Peyer's patch (tissue), 4 donors: Measurements from ENCODE around the gene TSPAN9. TPM values are rescaled to one million over a fixed set of nuclear protein-coding genes. Genes with fewer than 3 reads are reported as not detected.

Source experiments
- DNase-seq, 3 donors: peaks; one replicate each; pipeline ENCODE4 v3.0.0-alpha.2; 2017 to 2019
- H3K27ac ChIP-seq, 4 donors: fragments of 200-600 bp; sonication (generic); one replicate each; pipeline ENCODE4 v1.5.1; 2016 to 2019
- H3K27me3 ChIP-seq, 2 donors: fragments of 200-600 bp; sonication (generic); one replicate each; pipeline ENCODE4 v1.5.1; 2019
- H3K36me3 ChIP-seq, 3 donors: fragments of 200-600 bp; sonication (generic); one replicate each; pipeline ENCODE4 v1.5.1; 2016 to 2019
- H3K4me1 ChIP-seq, 4 donors: fragments of 200-600 bp; sonication (generic); one replicate each; pipeline ENCODE4 v1.5.1; 2016 to 2019
- H3K4me3 ChIP-seq, 4 donors: fragments of 200-600 bp; sonication (generic); 1 replicate in 3 of 4; 2 replicates in 1 of 4; pipeline ENCODE4 v1.5.1; 2016 to 2019; ENCODE audit warnings: mild to moderate bottlenecking in 1 of 4
- H3K9me3 ChIP-seq, 4 donors: fragments of 200-600 bp; sonication (generic); one replicate each; pipeline ENCODE4 v1.5.1; 2016 to 2019; ENCODE audit warnings: mild to moderate bottlenecking in 1 of 4
- POLR2A ChIP-seq, 2 donors: fragments of 450-650 bp; IDR thresholded peaks; one replicate each; pipeline ENCODE4 v1.5.1; 2017; ENCODE audit warnings: antibody characterized with exemption in 2 of 2, mild to moderate bottlenecking in 2 of 2, moderate library complexity in 2 of 2
- total RNA-seq, 4 donors: library from RNA; depleted of rRNA; stranded (reverse); fragments of >200 nt; gene quantifications; one replicate each; pipeline ENCODE4 v1.1.0, GENCODE V29; 2016
- TF ChIP-seq, protein P1 (sequence below), 6 experiments: fragments of 450-650 bp in 4 of 6; fragments of 200-600 bp in 2 of 6; sonication (generic) in 1 of 6; IDR thresholded peaks; one replicate each; pipeline ENCODE4 v1.5.1; 2017 to 2019; ENCODE audit warnings: antibody characterized with exemption in 6 of 6, mild to moderate bottlenecking in 3 of 6, moderate library complexity in 1 of 6

TSPAN9 gene
- total RNA-seq, 4 donors from 2014 or later = 7.5 to 23.9 (median 11.8) TPM

DNA sequence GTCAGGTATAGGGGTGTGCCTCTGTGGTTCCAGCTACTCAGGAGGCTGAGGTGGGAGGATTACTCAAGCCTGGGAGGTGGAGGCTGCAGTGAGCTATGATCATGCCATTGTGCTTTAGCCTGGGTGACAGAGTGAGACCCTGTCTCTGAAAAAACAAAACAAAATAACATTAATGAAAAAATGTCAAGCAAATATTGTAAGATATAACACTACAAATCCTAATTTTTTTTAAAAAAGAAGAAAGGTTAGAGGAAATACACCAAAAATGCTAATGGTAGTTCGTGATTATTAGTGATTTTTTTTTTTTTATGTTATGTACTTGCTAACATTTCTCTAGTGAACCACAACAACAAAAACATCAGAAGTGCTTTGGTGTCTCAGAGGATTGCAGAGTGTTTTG lies 47.7 kb downstream of the TSPAN9 start:
- DNase-seq = no peak
- Histone ChIP-seq H3K36me3 (no peaks in the 10 kb centered on the region), H3K27me3 (no peaks in the 10 kb centered on the region), H3K27ac (no peak overlapping the region), H3K4me1 (peaks cover 0 to 4% (median 0%) of the 10 kb centered on the region in 4 donors), H3K4me3 (no peak overlapping the region), H3K9me3 (no peaks in the 10 kb centered on the region)
- TF ChIP-seq, protein P1, sequence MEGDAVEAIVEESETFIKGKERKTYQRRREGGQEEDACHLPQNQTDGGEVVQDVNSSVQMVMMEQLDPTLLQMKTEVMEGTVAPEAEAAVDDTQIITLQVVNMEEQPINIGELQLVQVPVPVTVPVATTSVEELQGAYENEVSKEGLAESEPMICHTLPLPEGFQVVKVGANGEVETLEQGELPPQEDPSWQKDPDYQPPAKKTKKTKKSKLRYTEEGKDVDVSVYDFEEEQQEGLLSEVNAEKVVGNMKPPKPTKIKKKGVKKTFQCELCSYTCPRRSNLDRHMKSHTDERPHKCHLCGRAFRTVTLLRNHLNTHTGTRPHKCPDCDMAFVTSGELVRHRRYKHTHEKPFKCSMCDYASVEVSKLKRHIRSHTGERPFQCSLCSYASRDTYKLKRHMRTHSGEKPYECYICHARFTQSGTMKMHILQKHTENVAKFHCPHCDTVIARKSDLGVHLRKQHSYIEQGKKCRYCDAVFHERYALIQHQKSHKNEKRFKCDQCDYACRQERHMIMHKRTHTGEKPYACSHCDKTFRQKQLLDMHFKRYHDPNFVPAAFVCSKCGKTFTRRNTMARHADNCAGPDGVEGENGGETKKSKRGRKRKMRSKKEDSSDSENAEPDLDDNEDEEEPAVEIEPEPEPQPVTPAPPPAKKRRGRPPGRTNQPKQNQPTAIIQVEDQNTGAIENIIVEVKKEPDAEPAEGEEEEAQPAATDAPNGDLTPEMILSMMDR (IDR thresholded peaks at IDR 0.05) = no peak
- TF ChIP-seq POLR2A (IDR thresholded peaks at IDR 0.05) = no peak

GRCh38 chr12:3125674-3126073 lies 48.5 kb downstream of the TSPAN9 start:
- Histone ChIP-seq H3K27me3 (no peaks in the 10 kb centered on the region), H3K4me1 (no peaks in the 10 kb centered on the region), H3K4me3 (no peak overlapping the region), H3K36me3 (no peaks in the 10 kb centered on the region), H3K9me3 (no peaks in the 10 kb centered on the region), H3K27ac (no peak overlapping the region)
- DNase-seq = no peak
- TF ChIP-seq POLR2A (IDR thresholded peaks at IDR 0.05) = no peak
- TF ChIP-seq, protein P1 (IDR thresholded peaks at IDR 0.05) = no peak

DNA sequence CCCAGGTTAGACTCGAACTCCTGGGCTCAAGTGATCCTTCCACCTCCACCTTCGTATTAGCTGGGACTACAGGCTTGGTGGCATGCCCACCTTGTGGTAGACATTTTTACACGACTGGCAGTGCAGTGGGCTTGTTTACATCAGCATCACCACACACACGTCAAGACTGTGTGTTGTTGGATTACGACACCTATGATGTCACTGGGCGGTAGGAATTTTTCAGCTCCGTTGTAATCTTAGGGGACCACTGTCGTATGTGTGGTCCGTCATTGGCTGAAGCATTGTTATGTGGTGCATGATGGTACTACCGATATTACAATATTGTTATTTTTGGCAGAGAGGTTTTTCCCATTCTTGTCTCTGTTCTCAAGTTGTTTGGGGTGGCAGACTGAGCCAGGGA lies 50.7 kb downstream of the TSPAN9 start:
- H3K36me3 ChIP-seq = no peaks in the 10 kb centered on the region
- peaks cover 0 to 3% (median 0%) of the 10 kb centered on the region in 4 donors for H3K4me1 ChIP-seq
- H3K27ac ChIP-seq = no peak overlapping the region
- H3K9me3 ChIP-seq = no peaks in the 10 kb centered on the region
- TF ChIP-seq POLR2A (IDR thresholded peaks at IDR 0.05) = no peak
- TF ChIP-seq, protein P1 (IDR thresholded peaks at IDR 0.05) = no peak
- no peak for DNase-seq
- no peak overlapping the region for H3K4me3 ChIP-seq
- H3K27me3 ChIP-seq = no peaks in the 10 kb centered on the region

- no peak for DNase-seq
- H3K4me1 ChIP-seq = peaks cover 0 to 12% (median 0%) of the 10 kb centered on the region in 4 donors
- no peaks in the 10 kb centered on the region for H3K27me3 ChIP-seq
- no peaks in the 10 kb centered on the region for H3K9me3 ChIP-seq
- no peak overlapping the region for H3K4me3 ChIP-seq
- no peak for TF ChIP-seq POLR2A (IDR thresholded peaks at IDR 0.05)
- TF ChIP-seq, protein P1 (IDR thresholded peaks at IDR 0.05) = no peak
- no peaks in the 10 kb centered on the region for H3K36me3 ChIP-seq
- H3K27ac ChIP-seq = no peak overlapping the region
Observed at GRCh38 chr12:3128498-3129293, 51.5 kb downstream of the TSPAN9 start.

DNA sequence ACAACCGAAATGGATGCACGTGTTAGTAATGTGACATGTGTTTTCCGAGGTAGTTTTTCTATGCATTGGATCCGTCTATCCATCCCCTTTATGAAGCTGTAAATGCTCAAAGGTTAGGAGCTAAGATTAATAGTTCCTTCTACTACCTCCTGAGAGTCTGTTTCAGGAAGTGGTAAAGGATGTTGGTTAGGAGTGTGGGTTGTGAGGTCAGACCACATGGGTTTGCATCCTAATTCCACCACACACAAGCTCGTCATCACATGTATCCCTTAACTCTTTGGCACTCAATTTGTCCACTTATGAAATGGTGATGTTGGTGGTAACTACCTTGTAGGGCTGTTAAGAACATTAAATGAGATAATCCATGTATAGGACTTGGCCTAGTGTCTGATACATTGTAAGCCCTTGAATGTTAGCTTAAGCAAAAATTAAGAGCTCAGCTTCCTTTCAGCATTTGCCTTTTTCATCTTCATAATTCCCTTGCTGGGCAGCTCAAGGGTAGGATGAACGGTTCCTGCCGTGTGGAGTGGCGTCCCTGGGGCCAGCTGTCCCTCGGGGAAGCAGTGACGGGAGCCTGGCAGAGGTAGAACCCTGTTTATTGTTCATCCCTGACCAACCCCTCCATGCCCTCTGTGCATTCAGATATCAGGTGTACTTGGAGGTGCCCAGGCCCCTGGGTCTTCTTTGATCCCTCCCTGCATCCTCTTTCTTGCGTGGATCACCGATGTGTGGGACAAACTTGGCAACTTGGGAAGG lies 52.3 kb downstream of the TSPAN9 start:
- H3K4me3 ChIP-seq = no peak overlapping the region
- H3K36me3 ChIP-seq = no peaks in the 10 kb centered on the region
- H3K9me3 ChIP-seq = no peaks in the 10 kb centered on the region
- no peak overlapping the region for H3K27ac ChIP-seq
- no peak for DNase-seq
- no peaks in the 10 kb centered on the region for H3K27me3 ChIP-seq
- peaks cover 0 to 12% (median 0%) of the 10 kb centered on the region in 4 donors for H3K4me1 ChIP-seq
- TF ChIP-seq POLR2A (IDR thresholded peaks at IDR 0.05) = no peak
- TF ChIP-seq, protein P1 (IDR thresholded peaks at IDR 0.05) = no peak
